Immature natural killer cell (primary cell): ENCODE data around the gene C17orf67. TPM values are rescaled to one million over a fixed set of nuclear protein-coding genes. Genes with fewer than 3 reads are reported as not detected.

ENCODE experiments used
- polyA plus RNA-seq, 3 donors: library from polyadenylated mRNA; unstranded; fragments of 300-500 nt; fragmentation: Illumina TruSeq; gene quantifications; one replicate each; pipeline ENCODE4 v1.2.3, GENCODE V29; 2021

Gene C17orf67
- polyA plus RNA-seq, 3 donors from 2014 or later: 0.68 to 1.7 (median 0.83) TPM

Other genes starting within 250 kb of the C17orf67 start
- gene NOG, start 240.2 kb downstream of the C17orf67 start, polyA plus RNA-seq: not detected
- 1 to 10 TPM; 5.1 to 5.5 (median 5.3) TPM for gene DGKE, start 231 bp upstream of the C17orf67 start, polyA plus RNA-seq
- 10 to 100 TPM in 1 of 3 donors, 1 to 10 TPM in 2; 3.8 to 10.7 (median 4.7) TPM for gene TRIM25, start 80.1 kb upstream of the C17orf67 start, polyA plus RNA-seq
- gene COIL, start 127.1 kb upstream of the C17orf67 start, polyA plus RNA-seq: 10 to 100 TPM in 1 of 3 donors, 1 to 10 TPM in 2; 7.3 to 12.5 (median 9.8) TPM
- gene SCPEP1, start 144.2 kb upstream of the C17orf67 start, polyA plus RNA-seq: 10 to 100 TPM; 30.0 to 42.1 (median 30.3) TPM